ENCODE results near the gene RAET1L. TPM values are rescaled to one million over a fixed set of nuclear protein-coding genes. Genes with fewer than 3 reads are reported as not detected.

Gene RAET1L
- total and polyA plus RNA-seq, 2 donors (not counting 1 experiment from before 2014, with no cell fraction given) = not detected

DNA sequence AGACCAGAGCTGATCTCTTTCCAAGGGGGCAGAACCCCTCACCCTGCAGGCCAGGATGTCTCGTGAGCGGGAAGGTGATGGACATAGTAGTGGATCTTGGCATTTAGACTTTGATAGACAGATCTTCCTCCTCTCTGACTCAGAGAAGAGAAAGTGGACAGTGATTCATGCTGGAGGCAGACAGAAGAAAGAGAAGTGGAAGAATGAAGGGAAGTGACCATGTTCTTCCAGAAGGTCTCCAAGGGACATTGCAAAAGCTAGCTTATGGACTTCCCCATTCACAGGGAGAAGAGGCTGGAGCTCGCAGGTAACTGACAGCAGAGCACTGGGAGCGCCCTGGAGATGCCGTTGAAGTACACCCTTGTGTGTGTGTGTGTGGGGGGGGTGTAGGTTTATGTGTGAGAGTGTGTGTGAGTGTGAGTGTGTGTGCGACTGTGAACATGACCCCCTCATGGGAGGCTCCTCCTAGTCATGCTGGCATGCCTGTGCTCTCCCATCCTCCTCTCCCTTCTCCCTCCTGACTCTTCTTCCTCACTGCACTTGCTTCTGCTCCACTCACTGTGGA, 8.0 kb upstream of the RAET1L start:
- intact Hi-C loops (cut with micrococcal nuclease) = no loop called here

DNA sequence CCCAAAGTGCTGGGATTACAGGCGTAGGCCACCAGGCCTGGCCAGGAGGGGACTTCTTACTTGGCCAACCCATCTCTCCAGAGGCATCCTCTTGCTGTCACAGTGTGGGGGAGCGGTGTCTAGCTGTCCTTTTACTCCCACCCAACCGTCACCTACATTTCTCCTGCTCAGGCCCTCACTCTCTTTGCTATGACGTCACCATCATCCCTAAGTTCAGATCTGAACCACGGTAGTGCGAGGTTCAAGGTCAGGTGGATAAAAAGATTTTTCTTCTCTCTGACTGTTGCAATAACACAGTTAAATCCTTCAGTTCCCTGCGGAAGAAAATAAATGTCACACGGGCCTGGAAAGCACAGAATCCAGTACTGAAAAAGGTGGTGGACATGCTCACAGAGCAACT, 7.3 kb upstream of the RAET1L start:
- Mint-ChIP-seq H3K9me3 (ENCODE audit: insufficient read depth) (no peaks in the 10 kb centered on the region), H3K4me3 (no peak overlapping the region), H3K4me1 (peaks cover 34% of the 10 kb centered on the region), H3K27ac (no peak overlapping the region), H3K27me3 (peaks cover 45% of the 10 kb centered on the region)
- Histone ChIP-seq H3K4me2 (replicated peaks; ENCODE audit: low read depth, low read length, poor library complexity, severe bottlenecking) (no peak overlapping the region), H3K4me3 (ENCODE audit: control extremely low read depth in 1 of 5, extremely low read depth in 1 of 5, insufficient read depth in 1 of 5, low read depth in 2 of 5, low read length in 4 of 5) (no peak overlapping the region), H3K9me3 (ENCODE audit: control extremely low read depth in 1 of 3, control insufficient read depth in 2 of 3, insufficient read depth in 1 of 3, low read length in 2 of 3) (peaks cover 0 to 14% (median 0%) of the 10 kb centered on the region in 3 donors), H3K27ac (ENCODE audit: low read length in 2 of 2) (no peak overlapping the region), H2AFZ (ENCODE audit: insufficient read depth, low read depth, low read length, poor library complexity, severe bottlenecking) (no peak overlapping the region), H3K79me2 (ENCODE audit: control insufficient read depth, insufficient read depth, low read length) (no peaks in the 10 kb centered on the region), H3K27me3 (replicated peaks in 1 of 4; ENCODE audit: control extremely low read depth in 1 of 4, control insufficient read depth in 3 of 4, insufficient read depth in 4 of 4, low read length in 3 of 4) (peaks cover 0 to 41% (median 25%) of the 10 kb centered on the region in 4 experiments), H3K36me3 (replicated peaks in 1 of 2; ENCODE audit: control extremely low read depth in 1 of 2, control insufficient read depth in 1 of 2, extremely low read depth in 1 of 2, insufficient read depth in 2 of 2, low read length in 1 of 2) (no peaks in the 10 kb centered on the region), H3K9ac (ENCODE audit: low read length) (no peak overlapping the region), H3K4me1 (ENCODE audit: control insufficient read depth in 2 of 2, insufficient read depth in 2 of 2, low read length in 2 of 2) (peaks cover 26 to 27% of the 10 kb centered on the region in 2 donors), H4K20me1 (ENCODE audit: control insufficient read depth, insufficient read depth, low read length, poor library complexity, severe bottlenecking) (no peaks in the 10 kb centered on the region)
- intact Hi-C loops (cut with micrococcal nuclease) = no loop called here
- ATAC-seq (ENCODE audit: low read depth) (no peak), DNase-seq (no peak)
- ChIA-PET POLR2A (no interaction called here), CTCF (no interaction called here)
- WGBS (ENCODE audit: insufficient coverage) = 100% methylated on average over 4 of the region's 8 CpGs
- TF ChIP-seq, protein P1, sequence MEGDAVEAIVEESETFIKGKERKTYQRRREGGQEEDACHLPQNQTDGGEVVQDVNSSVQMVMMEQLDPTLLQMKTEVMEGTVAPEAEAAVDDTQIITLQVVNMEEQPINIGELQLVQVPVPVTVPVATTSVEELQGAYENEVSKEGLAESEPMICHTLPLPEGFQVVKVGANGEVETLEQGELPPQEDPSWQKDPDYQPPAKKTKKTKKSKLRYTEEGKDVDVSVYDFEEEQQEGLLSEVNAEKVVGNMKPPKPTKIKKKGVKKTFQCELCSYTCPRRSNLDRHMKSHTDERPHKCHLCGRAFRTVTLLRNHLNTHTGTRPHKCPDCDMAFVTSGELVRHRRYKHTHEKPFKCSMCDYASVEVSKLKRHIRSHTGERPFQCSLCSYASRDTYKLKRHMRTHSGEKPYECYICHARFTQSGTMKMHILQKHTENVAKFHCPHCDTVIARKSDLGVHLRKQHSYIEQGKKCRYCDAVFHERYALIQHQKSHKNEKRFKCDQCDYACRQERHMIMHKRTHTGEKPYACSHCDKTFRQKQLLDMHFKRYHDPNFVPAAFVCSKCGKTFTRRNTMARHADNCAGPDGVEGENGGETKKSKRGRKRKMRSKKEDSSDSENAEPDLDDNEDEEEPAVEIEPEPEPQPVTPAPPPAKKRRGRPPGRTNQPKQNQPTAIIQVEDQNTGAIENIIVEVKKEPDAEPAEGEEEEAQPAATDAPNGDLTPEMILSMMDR (IDR thresholded peaks at IDR 0.05) = no peak
- no peak for TF ChIP-seq EZH2 (IDR thresholded peaks at IDR 0.05; ENCODE audit: borderline replicate concordance, insufficient read depth, low read depth, low read length, poor library complexity, severe bottlenecking)

More for the DNA sequence above, 8.0 kb upstream of the RAET1L start:
- no peak for TF ChIP-seq EZH2 (IDR thresholded peaks at IDR 0.05; ENCODE audit: borderline replicate concordance, insufficient read depth, low read depth, low read length, poor library complexity, severe bottlenecking)
- TF ChIP-seq, protein P1 (IDR thresholded peaks at IDR 0.05) = no peak
- CTCF ChIA-PET = no interaction called here
- Histone ChIP-seq H3K4me2 (replicated peaks; ENCODE audit: low read depth, low read length, poor library complexity, severe bottlenecking) (no peak overlapping the region), H4K20me1 (ENCODE audit: control insufficient read depth, insufficient read depth, low read length, poor library complexity, severe bottlenecking) (no peaks in the 10 kb centered on the region), H3K4me1 (ENCODE audit: control insufficient read depth in 2 of 2, insufficient read depth in 2 of 2, low read length in 2 of 2) (peaks cover 30 to 32% of the 10 kb centered on the region in 2 donors), H3K79me2 (ENCODE audit: control insufficient read depth, insufficient read depth, low read length) (no peaks in the 10 kb centered on the region), H3K9ac (ENCODE audit: low read length) (no peak overlapping the region), H3K27me3 (replicated peaks in 1 of 4; ENCODE audit: control extremely low read depth in 1 of 4, control insufficient read depth in 3 of 4, insufficient read depth in 4 of 4, low read length in 3 of 4) (peaks cover 0 to 41% (median 28%) of the 10 kb centered on the region in 4 experiments), H3K9me3 (ENCODE audit: control extremely low read depth in 1 of 3, control insufficient read depth in 2 of 3, insufficient read depth in 1 of 3, low read length in 2 of 3) (peaks cover 0 to 18% (median 0%) of the 10 kb centered on the region in 3 donors), H3K36me3 (replicated peaks in 1 of 2; ENCODE audit: control extremely low read depth in 1 of 2, control insufficient read depth in 1 of 2, extremely low read depth in 1 of 2, insufficient read depth in 2 of 2, low read length in 1 of 2) (no peaks in the 10 kb centered on the region), H3K27ac (ENCODE audit: low read length in 2 of 2) (no peak overlapping the region), H3K4me3 (ENCODE audit: control extremely low read depth in 1 of 5, extremely low read depth in 1 of 5, insufficient read depth in 1 of 5, low read depth in 2 of 5, low read length in 4 of 5) (no peak overlapping the region), H2AFZ (ENCODE audit: insufficient read depth, low read depth, low read length, poor library complexity, severe bottlenecking) (no peak overlapping the region)
- ATAC-seq (ENCODE audit: low read depth) = no peak
- no peak overlapping the region for H3K4me3 Mint-ChIP-seq
- H3K9me3 Mint-ChIP-seq (ENCODE audit: insufficient read depth) = no peaks in the 10 kb centered on the region
- no peak for DNase-seq
- H3K27me3 Mint-ChIP-seq = peaks cover 45% of the 10 kb centered on the region
- POLR2A ChIA-PET = no interaction called here
- peaks cover 34% of the 10 kb centered on the region for H3K4me1 Mint-ChIP-seq
- H3K27ac Mint-ChIP-seq = no peak overlapping the region
- WGBS (ENCODE audit: insufficient coverage) = 88% methylated on average over 3 of the region's 6 CpGs

All from B cell (primary cell).